ENCODE measurements around the gene KIF7.
A peak's percentile ranks its signal among the peaks of the same experiment; 100 is the strongest.

The KIF7 gene

DNA sequence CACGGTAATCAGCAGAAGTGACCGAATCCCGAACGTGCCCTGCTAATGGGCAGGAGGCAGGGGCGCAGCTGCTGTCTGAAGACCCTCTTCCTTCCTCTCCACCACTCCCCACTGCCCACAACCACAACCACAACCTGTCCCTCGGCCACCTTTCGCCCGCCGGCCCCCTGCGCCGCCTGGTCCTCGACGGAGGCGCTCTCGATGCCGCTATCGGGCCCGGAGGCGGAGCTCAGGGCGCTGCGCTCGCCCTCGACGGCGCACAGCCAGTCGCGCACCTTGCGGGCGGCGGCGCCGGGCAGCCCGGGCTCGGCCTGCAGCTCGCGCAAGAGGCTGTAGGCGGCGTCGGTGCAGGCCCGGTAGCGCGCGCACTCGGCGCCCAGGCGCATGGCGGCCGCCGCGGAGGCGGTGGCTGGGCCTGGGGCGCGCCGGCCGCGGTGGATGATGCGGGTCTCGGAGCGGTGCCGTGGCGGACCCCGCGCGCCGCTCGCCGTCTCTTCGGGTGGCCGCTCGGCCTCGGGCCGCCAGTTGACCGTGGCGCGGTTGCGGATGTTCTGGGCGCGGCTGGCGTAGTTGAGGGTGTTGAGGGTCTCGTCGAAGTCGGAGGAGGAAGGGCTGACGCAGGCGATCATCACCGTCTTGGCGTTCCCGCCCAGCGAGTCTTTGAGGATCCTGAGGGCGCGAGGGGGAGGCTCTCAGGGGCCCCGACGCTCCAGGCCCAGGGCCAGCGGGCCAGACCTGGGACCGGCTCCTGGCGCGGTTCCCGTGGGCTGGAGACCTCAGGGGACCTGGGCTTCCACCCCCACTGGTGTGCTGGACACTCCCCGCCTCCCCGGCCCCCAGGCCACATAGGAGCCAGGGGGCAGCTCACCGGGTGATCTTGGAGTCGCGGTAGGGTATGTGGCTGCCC is 6.9 kb downstream of the KIF7 start:
- DNase-seq (ENCODE audit: low read depth in 2 of 2): no peak

DNA sequence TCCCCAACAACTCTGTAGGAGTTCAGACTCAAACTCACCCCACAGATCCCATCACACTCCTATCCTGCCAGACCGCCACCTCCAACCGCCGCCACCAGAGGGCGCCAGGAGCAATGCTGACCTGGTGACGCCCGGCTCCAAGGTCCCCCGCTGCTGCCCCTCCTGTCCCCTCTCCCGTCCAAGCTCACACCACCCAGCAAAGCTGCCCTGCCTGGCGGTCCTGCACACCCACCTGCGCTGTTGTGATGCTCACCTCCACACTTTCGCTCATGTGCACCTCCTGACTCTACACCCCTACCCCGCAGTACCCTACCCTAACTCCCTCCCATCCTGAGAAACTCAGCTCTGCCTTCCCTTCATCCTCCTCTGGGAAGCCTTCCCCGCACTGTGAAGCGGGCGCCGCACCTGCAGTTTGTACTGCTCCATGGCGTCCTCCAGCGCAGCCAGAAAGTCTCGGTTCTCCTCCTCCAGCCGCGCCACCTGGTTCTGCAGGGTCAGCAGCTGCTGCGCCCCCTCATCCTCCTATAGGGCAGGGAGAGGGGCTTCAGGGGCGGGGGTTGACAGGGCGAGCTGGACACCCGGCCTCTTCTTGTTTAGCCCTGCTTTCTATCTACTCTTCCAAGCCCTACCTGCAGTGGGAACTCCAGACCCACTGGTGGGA is 7.9 kb downstream of the KIF7 start:
- DNase-seq (ENCODE audit: low read depth in 2 of 2): peak; percentile 25 to 41

DNA sequence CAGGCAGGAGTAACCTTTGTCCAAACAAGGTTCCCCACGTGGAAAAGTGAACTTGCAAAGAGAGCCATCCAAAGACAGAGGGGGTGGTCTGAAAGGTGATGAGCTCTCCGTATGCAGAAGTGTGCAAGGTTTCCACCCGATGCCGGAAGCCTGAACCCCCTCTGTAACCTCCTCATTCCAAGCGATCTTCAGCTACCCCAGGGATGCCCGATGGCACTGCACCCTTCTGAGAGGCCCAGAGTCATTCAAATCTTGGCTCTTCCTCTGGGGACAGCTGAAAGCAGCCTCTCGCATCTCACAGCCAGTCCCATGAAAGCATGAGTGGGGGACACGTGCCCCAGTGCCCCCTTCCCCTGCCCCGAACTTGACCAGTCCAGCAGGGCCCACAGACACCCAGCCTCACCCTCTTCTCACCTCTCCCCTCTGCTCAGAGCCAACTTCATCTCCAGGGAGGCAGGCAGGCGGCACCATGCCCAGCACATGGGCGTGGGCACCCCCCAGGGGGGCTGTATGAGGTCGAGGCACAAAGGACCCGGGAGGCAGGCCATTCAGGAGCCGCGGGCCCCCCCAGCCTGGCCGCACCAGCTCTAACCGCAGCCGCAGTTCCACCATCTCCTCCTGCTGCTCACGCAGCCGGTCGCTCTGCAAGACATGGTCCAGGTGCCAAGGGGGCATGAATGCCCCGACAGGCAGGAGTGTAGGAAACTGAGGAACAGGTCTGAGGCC is 8.7 kb downstream of the KIF7 start:
- no peak for DNase-seq (ENCODE audit: low read depth in 2 of 2)

DNA sequence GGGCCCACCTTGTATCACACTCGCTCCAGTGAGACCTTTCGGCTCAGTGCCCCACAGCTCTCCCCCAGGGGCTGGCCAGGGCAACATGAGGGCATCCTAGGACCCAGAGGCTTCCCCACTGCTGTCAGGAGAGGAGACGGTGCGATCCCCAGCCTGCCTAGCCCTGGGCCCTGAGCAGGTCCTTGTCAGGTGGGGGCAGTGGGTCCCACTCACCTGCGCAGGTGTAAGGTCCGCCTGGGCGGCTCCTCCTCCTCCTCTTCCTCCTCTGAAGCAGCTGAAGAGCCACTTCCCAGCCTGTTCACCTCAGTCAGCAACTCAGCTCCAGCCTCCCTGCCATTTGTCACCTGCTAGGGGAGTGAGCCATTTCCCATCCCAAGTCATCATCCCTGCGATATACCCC is 9.6 kb downstream of the KIF7 start:
- DNase-seq (ENCODE audit: low read depth in 2 of 2): no peak

DNA sequence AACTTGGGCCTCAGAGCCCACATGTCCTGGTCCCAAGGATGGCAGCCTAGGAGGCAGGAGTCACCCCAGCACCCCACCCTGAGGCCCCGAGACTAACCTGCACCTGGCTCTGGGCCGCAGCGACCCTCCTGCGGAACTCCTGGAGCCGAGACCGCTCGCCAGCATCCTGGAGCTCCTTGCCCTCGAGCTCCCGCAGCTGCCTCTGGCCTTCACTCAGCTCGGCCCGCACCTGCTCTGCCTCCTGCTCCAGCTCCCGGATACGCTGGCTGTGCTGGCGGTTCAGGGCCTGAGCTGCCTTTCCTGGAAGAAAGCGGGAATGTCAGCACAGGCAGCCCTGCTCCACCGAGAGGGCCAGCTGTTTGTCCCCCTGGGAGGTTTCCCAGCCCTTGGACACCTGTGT is 13.2 kb downstream of the KIF7 start:
- no peak for DNase-seq (ENCODE audit: low read depth in 2 of 2)

DNA sequence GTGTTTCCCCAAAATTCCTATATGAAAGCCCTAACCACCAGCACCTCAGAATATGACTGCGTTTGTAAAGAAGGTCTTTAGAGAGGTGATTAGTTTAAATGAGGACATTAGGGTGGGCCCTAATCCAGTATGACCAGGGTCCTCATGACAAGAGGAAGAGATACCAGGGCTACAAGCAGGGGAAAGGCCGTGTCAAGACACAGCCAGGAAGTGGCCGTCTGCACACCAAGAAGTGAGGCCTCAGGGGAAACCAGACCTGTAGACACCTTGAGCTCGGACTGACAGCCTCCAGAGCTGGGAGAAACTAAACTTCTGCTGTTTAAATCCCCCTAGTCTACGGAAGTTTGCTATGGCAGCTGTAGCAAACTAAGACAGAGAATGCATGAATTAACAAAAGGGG is 14.2 kb downstream of the KIF7 start:
- DNase-seq (ENCODE audit: low read depth in 2 of 2): no peak

DNA sequence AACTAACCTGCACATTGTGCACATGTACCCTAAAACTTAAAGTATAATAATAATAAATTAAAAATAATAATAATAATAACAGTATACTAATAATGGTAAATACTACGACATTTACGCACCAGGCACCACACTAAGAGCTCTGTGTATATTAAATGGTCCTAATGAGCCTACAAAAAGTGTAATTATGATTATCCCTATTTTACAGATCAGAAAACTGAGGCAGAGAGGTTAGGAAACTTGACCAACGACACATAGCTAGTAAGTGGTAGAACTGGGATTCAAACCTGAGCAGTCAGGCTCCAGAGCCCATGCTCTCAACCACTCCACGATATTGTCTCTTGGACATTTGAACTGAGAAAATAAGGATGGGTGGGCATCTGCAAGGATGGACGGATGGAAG is 15.0 kb downstream of the KIF7 start:
- no peak for DNase-seq (ENCODE audit: low read depth in 2 of 2)

DNA sequence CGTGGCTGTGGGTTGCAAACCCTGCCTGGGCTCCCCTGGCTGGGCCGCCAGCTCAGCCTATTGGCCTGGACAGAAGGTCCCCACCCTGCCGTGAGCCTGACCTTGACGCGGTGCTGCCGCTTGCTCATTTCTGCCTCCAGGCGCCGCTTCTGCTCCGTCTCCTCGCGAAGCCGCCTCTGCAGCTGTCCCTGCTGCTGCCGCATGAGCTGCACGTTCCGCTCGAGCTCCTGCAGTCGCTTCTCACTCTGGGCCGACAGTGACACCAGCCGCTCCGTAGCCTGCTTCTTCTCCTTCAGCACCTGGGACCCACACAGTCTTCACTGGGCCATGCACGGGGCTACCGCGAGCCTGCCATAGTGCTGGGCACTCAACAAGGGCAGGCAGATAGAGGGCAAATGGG is 21.7 kb downstream of the KIF7 start:
- no peak for DNase-seq (ENCODE audit: low read depth in 2 of 2)

DNA sequence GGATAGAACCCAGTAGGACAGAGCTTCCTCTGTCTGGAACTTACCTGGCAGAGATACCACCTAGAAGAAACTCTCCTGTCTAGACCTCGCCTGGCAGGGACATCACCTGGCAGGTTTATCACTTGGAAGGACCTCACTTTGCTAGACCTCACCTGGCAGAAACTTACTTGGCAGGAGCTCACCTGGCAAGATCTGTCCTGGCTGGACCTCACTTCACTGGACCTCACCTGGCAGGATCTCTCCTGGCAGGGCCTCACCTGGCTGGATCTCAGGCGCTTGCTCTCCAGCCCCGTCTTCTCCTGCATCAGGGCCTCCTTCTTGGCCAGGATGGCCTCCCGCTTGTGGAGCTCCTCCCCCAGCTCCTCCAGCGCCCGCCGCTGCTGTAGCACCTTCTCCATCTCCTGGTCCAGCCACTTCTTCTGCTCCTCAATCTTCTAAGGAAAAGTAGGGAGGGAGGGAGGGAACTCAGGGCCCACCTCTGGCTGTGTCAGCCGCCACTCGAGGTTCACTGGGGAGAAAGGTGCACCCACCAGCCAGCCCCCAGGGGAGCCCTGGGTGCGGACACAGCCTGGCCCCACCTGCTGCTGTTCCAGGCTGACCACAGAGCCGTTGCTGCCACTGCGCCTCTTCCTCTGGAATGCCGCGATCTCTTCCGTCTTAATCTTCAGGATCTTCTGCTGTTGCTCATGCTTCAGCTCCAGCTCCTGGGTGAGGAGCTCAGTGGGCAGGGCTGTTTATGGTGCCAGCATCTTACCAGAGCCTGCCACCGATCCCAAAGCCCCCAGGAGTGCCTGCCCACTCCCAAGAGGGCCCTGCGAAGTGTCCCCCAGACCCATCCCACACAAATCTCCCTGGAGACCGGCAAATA is 22.5 kb downstream of the KIF7 start:
- no peak for DNase-seq (ENCODE audit: low read depth in 2 of 2)

DNA sequence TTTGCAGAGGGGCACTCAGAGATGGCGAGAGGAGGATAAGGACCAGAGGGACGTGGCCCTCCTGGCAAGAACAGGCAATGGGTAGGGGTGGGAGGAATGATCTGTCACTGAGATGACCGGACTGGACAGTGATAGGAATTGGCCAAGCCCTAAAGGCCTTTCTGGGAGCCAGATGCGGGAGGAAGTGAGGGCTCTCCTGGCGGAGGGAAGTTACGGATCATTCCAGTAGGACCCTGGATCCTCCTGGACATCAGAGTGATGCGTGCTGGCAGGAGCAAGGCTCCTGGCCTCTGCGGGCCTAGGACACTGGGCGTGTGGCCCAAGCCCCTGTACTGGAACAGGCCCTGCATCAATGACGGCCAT is 23.4 kb downstream of the KIF7 start:
- no peak for DNase-seq (ENCODE audit: low read depth in 2 of 2)

DNA sequence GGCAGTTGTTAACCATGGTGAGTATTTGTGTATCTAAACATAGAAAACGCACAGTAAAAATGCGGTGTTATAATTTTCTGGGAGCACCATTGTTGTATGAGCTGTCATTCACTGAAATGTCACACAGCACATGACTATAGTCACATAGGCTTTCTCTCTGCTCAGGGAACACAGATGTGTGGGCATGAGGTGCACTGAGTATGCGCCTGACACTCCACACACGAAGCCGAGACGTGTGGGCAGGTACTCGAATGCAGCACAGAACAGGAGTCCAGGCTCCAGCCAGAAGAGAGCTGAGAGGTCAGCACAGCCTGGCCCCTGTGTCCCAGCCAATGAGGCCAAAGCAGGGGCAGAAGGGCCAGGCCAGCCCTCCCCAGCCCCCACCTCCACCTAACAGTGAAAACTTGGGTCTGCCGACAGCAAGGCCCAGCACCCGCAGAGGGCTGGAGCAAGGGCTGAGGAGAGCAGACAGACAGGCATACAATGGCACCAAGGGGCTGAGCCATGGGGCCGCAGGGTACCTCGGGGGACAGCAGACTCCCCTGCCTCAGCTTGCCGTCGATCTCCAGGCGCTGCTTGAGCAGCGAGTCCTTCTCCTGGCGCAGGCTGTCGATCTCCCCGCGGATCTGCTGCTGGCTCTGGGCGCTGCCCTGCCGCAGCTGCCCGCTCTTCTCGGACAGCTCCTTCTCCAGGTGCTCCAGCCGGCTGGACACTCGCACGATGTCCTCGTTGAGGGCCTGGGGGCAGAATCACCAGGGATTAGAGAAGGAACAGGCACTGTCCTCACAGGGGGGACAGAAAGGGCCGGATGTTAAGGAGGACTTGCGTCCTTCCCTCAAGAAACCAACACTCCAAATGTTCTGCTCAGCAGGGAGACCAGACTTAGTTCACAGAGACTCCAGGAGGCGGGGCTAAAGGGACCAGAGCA is 24.0 kb downstream of the KIF7 start:
- no peak for DNase-seq (ENCODE audit: low read depth in 2 of 2)

DNA sequence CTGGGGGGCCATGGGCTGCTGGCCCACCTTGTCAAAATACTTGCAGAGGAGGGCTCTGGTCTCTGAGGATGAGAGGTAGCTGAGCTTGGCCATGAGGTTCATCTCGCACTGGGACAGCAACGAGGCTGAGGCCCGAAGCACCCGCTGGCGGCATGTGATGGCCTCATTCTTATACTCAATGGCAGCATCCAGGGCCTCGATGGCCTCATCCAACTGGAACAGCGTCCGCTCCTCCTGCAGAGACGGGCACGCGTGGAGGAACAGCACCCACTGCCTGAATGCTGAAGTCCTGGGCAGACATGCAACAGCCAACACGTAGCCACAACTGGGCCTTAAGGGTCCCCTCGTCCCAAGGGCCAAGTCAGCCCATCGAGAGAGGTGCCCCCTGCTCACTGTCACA is 25.0 kb downstream of the KIF7 start:
- DNase-seq (ENCODE audit: low read depth in 2 of 2): no peak

DNA sequence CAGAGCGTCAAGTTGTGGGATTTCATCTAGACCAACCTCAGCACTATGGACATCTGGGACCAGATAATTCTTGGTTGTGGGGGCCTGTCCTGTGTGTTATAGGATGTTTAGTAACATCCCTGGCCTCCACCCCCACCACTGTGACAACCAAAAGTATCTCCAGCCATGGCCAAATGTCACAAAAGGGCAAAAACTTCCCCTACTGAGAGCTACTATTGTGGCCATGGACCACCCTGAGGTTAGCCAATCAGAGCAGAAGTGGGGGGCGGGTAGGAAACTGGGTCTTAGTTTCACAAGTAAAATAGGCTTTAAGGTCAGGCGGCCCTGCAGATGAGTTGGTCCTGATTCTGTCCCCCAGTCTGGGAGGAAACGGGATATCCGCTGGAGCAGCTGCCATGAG is 25.4 kb downstream of the KIF7 start:
- DNase-seq (ENCODE audit: low read depth in 2 of 2): no peak

DNA sequence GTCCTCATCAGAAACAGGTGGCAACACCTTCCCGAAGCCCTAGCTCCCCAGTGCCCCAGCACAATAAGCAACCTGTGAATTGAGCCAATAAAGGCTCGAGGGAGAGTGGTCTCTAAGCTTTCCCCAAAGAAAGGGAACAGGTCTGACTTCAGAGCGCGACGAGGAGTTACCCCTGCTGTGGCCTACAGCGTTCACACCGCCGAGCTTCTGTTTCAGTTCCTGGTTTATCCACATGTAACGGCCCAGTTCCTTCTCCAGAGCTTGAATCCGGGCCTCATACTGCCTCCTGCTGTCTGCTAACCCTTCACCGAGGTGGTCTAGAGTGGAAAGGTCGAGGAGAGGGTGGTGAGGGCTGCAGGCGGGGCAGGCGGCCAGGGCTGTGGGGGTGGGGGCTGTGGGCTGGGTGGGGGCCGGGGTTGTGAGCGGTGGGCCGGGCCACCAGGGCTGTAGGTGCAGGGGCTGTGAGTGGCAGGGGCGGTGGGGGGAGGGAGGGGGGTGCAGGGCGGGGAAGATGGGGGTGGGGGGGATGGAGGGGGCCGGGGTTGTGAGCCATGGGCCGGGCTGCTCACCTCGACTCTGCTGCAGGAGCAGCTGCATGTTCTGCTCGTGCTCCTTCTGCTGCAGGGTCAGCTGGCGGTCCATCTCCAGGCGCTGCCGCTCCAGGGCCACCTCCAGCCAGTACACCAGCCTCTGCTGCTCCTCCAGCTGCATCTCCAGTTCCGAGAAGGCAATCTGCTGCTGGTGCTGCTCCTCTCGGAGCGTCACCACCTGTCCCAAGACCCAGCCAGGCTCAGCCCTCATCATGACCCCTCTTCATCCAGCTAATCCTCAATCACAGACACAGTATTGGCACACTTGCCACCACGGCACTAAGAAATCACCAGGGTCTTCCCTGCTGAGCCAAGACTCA is 26.2 kb downstream of the KIF7 start:
- no peak for DNase-seq (ENCODE audit: low read depth in 2 of 2)

DNA sequence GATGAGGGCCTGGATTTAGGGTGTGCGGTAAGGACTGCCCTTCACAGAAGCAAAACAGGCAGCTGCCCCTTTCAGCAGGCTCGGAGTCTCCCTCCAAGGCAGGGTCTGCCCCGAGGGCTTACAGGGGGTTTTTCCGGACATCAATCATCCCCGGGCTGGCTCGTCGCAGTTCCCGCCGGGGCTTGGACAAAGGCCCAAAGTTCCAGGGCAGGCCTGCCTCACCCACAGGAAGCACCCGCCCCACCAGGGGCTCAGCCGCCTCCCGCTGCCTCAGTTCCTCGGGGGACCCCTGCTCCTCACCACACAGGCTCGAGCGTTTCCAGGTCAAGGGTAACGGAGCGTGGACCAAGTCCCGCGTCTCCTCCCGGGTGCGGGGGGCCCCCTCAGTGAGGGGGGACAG is 27.0 kb downstream of the KIF7 start:
- no peak for DNase-seq (ENCODE audit: low read depth in 2 of 2)

DNA sequence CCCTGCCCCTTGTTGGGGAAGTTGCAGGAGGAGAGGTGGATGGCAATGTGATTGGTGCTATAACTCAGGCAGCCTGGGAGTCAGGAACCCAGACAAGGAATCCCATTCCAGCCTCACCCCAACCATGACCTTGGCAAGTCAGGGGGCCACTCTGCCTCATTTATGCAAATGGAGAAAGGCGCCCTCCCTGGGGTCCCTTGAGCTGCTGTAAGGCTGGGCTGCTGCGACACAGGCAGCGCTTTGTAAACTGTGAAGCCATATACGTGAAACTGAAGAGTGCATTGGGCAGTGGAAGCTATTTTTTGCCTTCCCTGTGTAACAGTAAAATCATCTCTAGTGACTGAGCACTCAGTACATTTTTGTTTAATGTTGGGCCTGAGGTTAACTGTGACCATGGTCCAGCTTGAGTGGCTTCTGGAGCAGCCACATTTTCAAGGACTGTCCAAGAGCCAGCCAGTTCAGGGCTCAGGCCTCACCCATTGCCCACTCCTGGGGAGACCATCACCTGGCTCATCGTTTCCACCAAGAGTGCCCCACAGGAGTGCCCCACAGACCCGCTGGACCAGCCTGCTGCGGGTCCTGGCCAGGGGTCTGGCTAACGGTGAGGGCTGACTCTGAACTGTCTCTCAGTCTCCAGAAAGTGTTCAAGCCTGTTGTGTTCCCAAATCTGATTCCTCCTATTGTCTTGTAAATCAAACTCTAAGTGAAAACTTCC is 27.9 kb downstream of the KIF7 start:
- no peak for DNase-seq (ENCODE audit: low read depth in 2 of 2)

DNA sequence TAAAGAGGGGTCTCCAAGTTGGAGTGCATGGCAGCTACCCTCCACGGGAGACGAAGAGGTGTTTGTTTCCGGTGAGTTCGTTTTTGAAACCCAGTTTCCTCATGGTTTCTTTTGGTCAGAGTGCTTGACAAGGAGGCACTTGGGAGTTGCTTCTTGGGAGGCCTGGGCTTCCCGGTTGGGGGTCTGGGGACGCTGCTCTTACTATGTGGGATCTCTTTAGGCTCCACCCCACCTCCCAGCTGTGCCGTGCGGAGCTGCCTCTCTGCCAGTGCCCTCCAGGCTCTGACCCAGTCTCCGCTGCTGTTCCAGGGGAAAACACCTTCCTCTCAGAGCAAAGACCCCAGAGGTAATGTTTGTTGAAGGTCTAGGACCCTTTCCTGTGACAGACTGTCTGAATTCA is 29.6 kb downstream of the KIF7 start:
- DNase-seq (ENCODE audit: low read depth in 2 of 2): no peak

DNA sequence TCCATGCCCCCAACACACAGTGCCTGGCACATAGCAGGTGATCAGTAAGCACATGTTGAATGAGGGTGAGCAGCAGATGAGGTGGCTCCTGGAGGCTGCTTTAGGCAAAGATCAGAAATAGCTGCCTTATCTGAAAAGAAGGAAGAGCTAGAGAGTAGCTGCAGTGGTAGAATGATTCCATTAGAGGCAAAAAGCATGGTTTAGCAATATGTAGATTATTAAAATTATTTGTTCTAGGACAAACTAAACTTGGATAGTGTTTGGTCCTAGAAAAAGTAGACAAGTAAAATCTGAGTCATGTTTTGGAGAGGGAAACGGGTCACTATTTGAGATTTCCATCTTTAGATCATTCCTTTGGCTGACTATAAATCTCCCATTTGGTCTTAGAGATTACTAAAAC is 32.1 kb downstream of the KIF7 start:
- DNase-seq (ENCODE audit: low read depth in 2 of 2): no peak

DNA sequence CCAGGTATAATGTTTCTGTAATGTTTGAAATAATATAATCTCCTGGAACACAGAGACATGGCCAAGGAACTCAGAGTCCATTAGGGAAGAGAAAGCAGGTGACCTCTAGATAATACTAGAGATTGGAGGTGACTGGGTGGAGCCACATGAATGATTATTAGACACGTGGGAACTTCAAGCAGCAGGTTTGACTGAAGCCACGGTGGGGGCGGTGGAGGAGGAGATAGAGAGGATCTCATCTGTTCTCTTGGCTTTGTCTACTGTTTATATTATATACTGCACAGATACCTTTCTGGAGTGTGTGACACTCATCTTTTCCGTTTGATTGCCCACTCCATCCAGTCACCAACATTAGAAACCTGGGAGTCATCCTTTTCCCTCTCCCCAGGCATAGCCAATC is 33.7 kb downstream of the KIF7 start:
- DNase-seq (ENCODE audit: low read depth in 2 of 2): no peak

All from stimulated activated CD8-positive, alpha-beta memory T cell treated with anti-CD3 and anti-CD28 coated beads, Interleukin-7, amount 100 ng/mL, for 1 hour (primary cell).